Tibial nerve (tissue), 4 donors: ENCODE measurements around the gene ANO6.

Experiments used
- CTCF ChIP-seq, 5 experiments: fragments of 200-600 bp in 3 of 5; fragments of 450-650 bp in 2 of 5; sonication (generic) in 3 of 5; IDR thresholded peaks; one replicate each; pipeline ENCODE4 v1.5.1; 2016 to 2019; ENCODE audit warnings: antibody characterized with exemption in 5 of 5, mild to moderate bottlenecking in 3 of 5, moderate library complexity in 2 of 5
- EP300 ChIP-seq, 2 donors: sonication (generic); formaldehyde crosslinking; IDR thresholded peaks; one replicate each; pipeline ENCODE4 v1.6.1; 2017; ENCODE audit warnings: antibody characterized with exemption in 2 of 2, mild to moderate bottlenecking in 1 of 2

- TF ChIP-seq CTCF (IDR thresholded peaks at IDR 0.05) (no peak), EP300 (IDR thresholded peaks at IDR 0.05) (no peak)
Observed at GRCh38 chr12:45191239-45191638, 24.7 kb upstream of the ANO6 start.
